ENCODE data around the gene HSPA14.
"Not testable (repeated sequence)": the region's sequence is repeated elsewhere in the genome, so short reads cannot be mapped to it uniquely, and the experiment has no call there.

HSPA14 gene

DNA sequence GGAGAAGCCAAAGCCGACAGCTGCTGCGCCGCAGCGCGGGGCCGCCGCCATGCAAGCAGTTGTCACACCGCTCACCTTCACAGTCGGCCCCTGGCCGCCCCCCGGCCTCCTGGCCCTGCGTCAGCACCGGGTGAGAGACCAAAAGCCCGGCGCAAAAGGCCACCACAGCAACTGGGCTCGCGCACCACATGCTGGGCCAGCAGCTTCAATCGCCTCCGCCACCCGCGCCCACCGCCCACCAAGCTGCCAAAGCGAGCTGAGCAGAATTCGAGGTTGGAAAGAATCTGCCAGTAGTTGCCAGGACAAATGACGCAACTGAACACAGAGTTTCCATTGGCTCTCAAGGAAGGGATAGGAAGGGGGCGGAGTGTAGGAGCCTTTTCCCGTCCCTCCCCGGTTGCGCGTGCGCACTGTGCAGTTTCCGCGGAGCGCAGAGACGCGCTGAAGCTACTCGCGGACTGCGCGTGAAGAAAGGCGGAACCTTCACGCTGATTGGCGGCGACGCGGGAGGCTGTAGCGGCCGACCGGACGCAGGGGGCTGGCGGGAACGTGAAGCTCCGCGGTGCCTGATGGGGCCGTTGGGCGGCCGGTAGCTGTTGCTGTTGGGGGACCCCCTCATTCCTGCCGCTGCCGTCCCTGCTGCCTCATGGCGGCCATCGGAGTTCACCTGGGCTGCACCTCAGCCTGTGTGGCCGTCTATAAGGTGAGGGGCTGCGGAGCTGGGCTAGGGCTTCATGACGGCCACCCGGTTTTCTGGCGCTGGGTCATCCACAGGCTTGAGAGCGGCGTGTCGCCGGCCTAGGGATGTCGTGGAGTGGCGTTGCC lies at the start of gene HSPA14, which contains the start of the genes CDNF and MSANTD7:
TSS of gene HSPA14 (plus strand) at position 550 of the 825 bp plus-strand sequence. CDS start at position 647, 97 bp downstream.
TSS of gene CDNF (minus strand) at position 281 of the 825 bp plus-strand sequence. CDS start at position 190, 91 bp downstream.
TSS of gene MSANTD7 (plus strand) at position 550 of the 825 bp plus-strand sequence. CDS start 3,979 bp downstream, outside the sequence.
- DNase-seq = peak; percentile 91

GRCh38 chr10:14798636-14799035 lies 39.5 kb upstream of the HSPA14 start:
- no peak for DNase-seq

- no peak for DNase-seq
Measured at GRCh38 chr10:14800397-14800796, 37.7 kb upstream of the HSPA14 start.

- no peak for DNase-seq
Measured at GRCh38 chr10:14801723-14802122, 36.4 kb upstream of the HSPA14 start.

DNA sequence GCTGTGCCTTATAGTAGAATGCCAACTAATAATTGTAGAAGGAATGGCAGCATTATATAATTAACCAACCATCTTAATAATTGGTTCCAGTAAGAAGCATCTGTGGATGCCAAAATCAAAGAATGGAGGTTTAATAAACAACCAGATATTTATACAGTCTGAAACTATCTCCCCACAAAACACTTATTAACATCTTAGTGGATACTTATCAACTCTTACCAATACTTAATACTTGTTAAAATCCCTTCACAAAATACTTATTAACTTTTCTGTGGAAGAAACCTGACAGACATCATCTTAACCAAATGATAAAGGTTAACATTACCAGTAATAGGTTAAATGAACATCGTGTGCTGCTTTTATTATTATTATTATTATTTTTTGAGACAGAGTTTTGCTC lies 34.3 kb upstream of the HSPA14 start:
- no peak for DNase-seq

DNA sequence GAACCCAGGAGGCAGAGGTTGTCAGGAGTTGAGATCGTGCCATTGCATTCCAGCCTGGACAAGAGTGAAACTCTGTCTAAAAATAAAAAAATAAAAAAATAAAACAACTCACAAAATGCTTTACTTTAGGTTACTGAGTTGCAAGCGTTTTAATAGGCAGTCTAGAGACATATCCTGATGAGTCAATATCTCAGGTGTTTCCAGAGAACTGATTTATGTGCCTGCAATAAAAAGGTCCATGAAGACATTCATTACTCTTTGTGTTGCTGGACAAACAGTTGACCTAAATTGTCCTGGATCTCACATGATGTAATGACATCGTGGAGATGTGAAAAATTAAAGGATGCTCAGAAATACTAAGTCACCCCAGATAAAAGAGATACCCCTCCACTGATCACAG lies 31.8 kb upstream of the HSPA14 start:
- DNase-seq = no peak

DNA sequence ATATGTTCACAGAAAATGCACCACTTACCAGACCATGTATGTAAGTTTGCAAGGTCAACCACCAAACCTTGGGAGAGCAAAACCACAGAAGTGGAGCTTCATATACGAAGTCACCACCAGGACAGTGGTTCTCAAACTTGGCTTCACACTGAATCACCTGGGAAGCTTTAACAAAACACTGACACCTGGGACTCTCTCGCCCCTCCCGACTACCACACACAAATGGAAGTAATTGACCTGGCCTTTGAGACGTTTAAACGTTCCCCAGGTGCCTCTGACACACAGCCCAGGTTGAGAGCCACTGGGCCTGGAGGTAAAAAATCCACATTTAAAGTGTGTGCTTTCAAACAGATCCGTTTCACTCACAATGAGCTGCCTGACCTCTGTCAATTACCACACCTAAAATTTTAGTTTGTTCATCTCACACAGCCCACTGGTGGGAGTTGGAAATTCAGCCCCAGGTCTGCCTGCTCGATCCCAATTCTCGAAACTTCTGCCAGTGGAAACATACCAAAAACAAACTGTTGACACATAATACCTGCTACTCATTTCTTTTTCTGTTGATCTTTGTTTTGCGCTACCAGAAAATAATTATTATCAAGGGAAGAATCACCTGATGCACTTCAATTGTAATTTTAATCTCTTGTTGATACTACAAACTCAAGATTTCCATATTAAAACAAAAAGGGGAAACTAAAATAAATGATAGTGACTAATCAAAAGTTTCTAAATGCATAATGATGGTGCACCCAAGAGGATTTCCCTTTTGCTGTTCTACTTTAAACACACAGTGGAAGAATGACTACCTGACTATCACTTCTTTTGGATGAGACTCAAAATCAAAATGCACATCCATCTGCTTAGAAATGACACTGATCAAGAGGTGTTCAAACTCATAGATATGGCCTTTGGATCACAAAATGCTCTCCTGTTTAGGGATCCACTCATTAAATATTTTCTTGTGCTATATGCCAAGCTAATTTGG lies 26.8 kb upstream of the HSPA14 start:
- DNase-seq = no peak

- peak; percentile 82 for DNase-seq
Measured at GRCh38 chr10:14812271-14812670, 25.8 kb upstream of the HSPA14 start.

DNA sequence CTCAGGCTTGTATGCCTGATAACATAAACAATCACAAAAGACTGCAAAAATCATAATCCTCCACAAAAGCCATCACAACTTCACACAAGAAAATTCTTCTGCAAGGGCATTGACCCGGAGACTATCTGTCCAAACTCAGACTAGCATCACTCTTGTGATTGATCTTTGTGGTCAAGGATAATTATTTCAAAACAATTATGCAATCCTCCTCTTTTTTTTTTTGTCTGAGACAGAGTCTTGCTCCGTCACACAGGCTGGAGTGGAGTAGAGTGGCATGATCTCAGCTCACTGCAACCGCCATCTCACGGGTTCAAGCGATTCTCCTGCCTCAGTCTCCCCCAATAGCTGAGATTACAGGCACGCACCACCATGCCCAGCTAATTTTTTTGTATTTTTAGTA lies 22.4 kb upstream of the HSPA14 start:
- no peak for DNase-seq

DNA sequence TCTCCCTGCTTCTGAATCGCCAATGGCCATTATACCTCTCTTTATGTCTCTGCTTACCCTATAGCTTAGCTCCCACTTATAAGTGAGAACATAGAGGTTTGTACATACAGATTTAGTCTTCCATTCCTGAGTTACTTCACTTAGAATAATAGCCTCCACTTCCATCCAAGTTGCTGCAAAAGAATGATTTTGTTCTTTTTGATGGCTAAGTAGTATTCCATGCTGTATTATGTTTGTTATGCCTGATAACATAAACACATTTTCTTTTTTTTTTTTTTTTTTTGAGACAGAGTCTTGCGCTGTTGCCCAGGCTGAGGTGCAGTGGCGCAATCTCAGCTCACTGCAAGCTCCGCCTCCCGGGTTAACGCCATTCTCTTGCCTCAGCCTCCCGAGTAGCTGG lies 21.4 kb upstream of the HSPA14 start:
- DNase-seq = not testable (repeated sequence)

DNA sequence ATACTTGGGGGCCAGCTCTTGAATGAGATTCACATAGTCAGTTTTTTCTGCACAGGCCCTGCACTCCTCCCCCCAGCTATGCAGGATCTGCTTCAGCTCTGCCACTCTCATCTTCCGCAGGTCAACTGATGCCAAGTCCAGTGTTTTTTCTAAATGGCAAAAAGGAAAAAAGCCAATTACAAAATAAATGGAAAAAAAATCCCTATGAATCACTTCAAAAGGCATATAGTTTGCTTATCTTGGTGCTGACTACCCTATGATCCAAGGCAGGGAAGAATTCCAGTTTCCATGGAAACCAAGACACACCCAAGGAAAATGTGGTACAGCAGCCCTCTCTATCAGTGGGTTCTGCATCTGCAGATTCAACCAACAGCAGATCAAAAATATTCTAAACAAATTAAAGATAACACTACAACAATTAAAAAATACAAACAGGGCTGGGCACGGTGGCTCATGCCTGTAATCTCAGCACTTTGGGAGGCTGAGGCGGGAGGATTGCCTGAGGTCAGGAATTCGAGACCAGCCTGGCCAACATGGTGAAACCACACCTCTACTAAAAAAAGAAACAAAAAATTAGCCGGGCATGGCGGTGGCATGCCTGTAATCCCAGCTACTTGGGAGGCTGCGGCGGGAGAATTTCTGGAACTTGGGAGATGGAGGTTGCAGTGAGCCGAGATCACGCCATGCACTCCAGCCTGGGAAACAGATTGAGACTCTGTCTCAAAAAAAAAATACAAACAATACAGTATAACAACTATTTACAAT lies 17.9 kb upstream of the HSPA14 start:
- no peak for DNase-seq

- DNase-seq = no peak
Measured at GRCh38 chr10:14820775-14821154, 17.3 kb upstream of the HSPA14 start.

GRCh38 chr10:14821635-14822375 lies 16.3 kb upstream of the HSPA14 start:
- DNase-seq = no peak

GRCh38 chr10:14822879-14823755 lies 15.0 kb upstream of the HSPA14 start:
- DNase-seq = no peak

GRCh38 chr10:14823966-14824365 lies 14.1 kb upstream of the HSPA14 start:
- DNase-seq = no peak

DNA sequence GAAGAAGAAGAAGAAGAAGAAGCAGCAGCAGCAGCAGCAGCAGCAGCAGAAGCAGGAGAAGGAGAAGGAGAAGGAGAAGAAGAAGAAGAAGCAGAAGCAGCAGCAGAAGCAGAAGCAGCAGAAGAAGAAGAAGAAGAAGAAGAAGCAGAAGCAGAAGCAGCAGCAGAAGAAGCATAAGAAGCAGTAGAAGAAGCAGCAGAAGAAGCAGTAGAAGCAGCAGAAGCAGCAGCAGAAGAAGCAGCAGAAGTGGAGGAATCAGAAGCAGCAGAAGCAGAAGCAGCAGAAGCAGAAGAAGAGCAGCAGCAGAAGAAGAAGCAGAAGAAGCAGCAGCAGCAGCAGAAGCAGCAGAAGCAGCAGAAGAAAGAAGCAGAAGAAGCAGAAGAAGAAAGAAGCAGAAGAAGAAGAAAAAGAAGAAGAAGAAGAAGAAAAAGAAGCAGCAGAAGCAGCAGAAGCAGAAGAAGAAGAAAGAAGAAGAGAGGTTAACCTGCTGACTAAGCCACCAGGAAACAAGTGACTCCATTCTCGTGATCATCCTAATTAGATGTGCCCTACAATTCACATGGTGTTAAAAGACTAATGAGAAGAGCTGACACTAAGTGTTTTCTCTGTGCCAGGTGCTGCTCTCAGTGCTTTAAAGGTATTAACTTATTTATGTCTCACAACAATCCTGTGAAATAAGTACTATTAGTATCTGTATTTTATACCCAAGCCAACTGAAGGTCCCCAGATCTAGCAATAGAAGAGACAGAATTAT lies 11.9 kb upstream of the HSPA14 start:
- DNase-seq = no peak

DNA sequence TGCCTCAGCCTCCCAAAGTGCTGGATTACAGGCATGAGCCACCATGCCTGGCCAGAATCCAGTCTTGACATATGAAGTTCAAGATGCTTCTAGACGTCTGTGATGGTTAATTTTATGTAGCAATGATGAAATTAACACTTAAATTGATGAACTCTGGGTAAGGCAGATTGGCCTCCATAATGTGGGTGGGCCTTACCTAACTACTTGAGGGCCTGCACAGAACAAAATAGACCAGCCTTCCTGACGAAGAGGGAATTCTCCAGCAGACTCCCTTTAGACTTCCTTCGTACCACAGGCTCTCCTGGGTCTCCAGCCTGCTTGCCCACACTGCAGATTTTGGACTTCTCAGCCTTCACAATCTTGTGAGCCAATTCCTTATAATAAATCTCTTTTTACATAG lies 5.0 kb upstream of the HSPA14 start:
- no peak for DNase-seq

DNA sequence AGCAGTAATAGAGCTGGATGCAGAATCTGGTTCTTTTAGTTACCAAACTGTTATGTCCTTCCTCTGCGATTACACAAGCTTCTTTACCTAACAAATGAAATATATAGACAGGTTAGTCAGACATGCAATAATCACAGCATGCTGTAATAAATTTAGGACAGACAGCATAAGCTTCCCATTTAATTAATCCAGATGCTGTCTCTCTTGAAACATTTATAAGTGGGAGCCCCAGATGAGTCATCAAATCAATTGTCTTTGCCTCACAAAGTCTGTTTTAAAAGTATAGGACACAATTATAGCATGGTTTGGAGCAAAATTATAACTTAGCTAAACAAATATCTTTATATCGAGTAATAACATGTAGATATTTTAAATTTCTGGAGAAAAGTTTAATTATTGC lies 1.9 kb upstream of the HSPA14 start:
- DNase-seq = no peak

DNA sequence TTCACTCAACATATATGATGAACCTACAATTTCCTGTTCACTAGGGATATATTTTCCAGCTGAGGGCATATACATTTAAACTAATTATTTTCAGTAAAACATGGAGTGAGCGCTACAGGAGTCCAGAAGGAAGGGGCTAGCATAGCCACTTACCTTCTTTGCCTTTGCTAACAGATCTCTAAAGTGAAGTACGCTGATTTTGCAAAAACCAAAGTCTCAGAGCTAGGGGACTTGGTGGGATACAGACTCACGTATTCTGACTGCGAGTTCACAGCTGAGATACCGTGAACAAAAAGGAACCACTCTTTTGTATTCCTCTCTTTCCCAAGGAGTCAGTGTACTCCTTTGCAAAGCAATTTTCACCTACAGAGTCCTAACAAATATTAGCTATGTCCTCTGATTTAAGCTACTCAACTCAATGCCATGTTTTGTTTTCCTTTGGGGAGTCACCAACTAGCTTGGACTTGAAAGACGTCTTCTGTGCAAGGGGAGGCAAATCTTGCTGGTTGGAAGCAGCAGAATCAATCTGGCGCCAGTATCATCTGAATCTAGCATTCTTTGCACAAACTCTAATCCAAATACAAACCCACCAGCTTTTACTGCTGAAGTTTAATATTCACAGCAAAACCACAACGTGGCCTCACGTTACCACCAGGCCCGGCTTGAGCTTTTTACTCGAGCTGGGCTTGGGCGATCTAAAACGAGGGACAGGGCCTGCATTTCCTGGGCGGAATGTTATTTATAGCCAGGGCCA lies 926 bp upstream of the HSPA14 start:
- DNase-seq = no peak
